Left forelimb (tissue), 1 donor: ENCODE data around the gene CALM3.
A peak's percentile ranks its signal among the peaks of the same experiment; 100 is the strongest.
"Not testable (repeated sequence)": the region's sequence is repeated elsewhere in the genome, so short reads cannot be mapped to it uniquely, and the experiment has no call there.

Experiments used
- DNase-seq: peaks from one replicate; pipeline ENCODE4 v3.0.0-alpha.2; 2018; ENCODE audit warnings: low spot score

The CALM3 gene

GRCh38 chr19:46601318-46602224 is at the start of gene CALM3:
CALM3 (plus strand) TSS chr19:46601330; CDS start chr19:46601435, 105 bp downstream.
- DNase-seq: peak; percentile 70

GRCh38 chr19:46552891-46553290 is 48.2 kb upstream of the CALM3 start:
- no peak for DNase-seq

DNA sequence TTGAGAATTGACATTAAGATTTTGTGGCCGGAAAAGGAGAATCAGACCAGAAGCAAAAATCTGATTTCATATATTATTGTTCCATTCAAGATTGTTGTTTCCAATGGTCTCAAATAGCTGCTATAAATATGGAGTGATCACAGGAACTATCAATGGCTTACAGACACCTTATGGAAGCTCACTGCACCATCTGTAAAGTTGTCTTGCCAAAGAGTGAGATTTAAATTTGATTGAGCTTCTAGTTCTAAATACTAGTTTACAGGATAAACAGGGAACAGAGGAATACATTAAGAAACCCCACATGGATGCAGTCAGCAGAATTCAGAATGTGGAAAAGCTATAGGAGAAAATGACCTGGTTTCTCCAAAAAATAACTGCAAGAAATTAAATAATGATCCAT is 47.0 kb upstream of the CALM3 start:
- DNase-seq: no peak

DNA sequence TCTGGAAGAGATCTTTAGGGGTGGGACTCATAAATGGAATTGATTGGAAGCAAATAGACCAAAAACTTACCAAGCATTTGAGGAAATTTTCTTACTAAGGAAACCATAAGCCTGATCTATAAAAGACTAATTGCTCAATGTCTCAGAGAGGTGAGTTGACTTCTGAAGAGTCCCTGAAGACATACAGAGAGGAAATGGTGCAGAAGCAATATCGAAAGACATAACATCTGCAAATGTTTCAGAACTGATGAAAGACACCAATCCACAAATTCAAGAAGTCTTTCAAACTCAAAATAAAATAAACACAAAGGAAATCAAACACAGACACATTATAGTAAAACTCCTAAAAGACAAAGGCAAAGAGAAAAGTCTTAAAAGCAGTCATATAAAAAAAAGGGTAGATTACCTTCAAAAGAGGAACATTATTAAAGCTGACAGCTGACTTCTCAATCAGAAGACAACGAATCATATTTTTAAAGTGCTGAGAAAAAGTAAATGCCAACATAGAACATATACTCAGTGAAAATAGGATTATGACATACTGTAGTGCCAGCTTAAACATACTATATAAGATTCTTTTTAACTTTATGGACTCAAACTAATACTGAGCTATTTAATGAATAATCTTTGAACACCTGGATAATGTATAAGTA is 45.4 kb upstream of the CALM3 start:
- no peak for DNase-seq

DNA sequence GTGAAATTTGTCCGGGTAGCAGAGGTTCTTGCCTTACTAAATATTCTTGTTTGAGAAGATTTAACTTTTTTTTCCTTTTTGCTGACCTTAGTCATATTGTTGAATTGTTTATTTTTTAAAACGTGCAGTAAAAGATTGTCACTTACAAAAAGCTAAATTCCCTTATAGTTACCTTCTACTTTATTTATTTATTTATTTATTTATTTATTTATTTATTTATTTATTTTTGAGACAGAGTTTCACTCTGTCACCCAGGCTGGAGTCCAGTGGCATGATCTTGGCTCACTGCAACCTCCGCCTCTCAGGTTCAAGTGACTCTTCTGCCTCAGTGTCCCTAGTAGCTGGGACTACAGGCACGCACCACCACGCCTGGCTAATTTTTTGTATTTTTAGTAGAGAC is 44.7 kb upstream of the CALM3 start:
- not testable (repeated sequence) for DNase-seq

DNA sequence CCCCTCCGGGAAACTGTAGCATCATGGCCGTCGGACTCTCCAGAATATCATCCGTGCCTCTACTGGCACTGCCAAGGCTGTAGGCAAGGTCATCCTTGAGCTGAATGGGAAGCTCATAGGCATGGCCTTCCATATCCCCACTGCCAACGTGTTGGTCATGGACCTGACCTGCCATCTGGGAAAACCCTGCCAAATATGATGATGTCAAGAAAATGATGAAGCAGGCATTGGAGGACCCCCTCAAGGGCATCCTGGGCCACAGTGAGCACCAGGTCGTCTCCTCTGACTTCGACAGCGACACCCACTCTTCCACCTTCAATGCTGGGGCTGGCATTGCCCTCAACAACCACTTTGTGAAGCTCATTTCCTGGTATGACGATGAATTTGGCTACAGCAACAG is 41.9 kb upstream of the CALM3 start:
- DNase-seq: no peak

- not testable (repeated sequence) for DNase-seq
Observed at GRCh38 chr19:46559675-46560074, 41.5 kb upstream of the CALM3 start.

GRCh38 chr19:46564701-46565100 is 36.4 kb upstream of the CALM3 start:
- no peak for DNase-seq

- DNase-seq: no peak
Observed at GRCh38 chr19:46571495-46571894, 29.6 kb upstream of the CALM3 start.

DNA sequence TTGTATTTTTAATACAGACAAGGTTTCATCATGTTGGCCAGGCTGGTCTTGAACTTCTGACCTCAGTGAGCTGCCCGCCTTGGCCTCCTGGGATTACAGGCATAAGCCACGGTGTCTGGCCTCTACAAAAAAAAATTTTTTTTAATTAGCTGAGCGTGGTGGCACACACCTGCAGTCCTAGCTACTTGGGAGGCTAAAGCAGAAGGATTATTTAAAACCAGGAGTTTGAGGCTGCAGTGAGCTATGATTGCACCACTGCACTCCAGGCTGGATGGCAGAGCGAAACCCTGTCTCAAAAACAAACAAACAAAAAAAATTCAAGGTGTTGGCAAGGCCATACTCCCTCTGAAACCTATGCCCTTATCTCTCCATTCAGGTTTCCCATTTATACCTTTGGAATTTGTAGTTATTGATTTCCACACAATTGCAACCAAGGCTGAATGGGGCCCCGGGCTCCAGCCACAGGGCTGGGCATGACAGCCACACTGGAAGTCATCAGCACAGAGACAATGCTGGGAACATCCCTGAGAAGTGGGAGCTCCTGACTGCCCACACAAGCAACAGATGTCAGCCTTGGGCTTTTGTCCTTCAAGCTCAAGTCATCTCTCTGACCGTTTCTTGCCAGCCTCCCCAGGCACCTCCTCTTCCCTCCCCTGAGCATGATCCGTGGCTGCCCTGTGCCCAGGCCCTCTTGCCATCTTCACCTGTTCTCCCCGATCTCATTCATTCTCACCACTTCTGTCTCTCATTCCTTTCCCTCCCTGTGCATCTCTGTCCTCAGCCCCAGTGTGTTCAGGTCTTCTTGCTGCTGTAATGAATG is 27.2 kb upstream of the CALM3 start:
- DNase-seq: no peak

GRCh38 chr19:46574533-46574932 is 26.6 kb upstream of the CALM3 start:
- DNase-seq: no peak

GRCh38 chr19:46578450-46578849 is 22.7 kb upstream of the CALM3 start:
- DNase-seq: no peak

- no peak for DNase-seq
Observed at GRCh38 chr19:46579361-46579879, 21.7 kb upstream of the CALM3 start.

- no peak for DNase-seq
Observed at GRCh38 chr19:46580247-46580646, 20.9 kb upstream of the CALM3 start.

GRCh38 chr19:46585539-46585938 is 15.6 kb upstream of the CALM3 start:
- no peak for DNase-seq

- DNase-seq: no peak
Observed at GRCh38 chr19:46586294-46586693, 14.8 kb upstream of the CALM3 start.

GRCh38 chr19:46587861-46588260 is 13.3 kb upstream of the CALM3 start:
- peak; percentile 1 for DNase-seq

- DNase-seq: no peak
Observed at GRCh38 chr19:46591254-46591653, 9.9 kb upstream of the CALM3 start.

GRCh38 chr19:46591870-46592269 is 9.3 kb upstream of the CALM3 start:
- DNase-seq: no peak

GRCh38 chr19:46596008-46596407 is 5.1 kb upstream of the CALM3 start:
- DNase-seq: peak; percentile 17

DNA sequence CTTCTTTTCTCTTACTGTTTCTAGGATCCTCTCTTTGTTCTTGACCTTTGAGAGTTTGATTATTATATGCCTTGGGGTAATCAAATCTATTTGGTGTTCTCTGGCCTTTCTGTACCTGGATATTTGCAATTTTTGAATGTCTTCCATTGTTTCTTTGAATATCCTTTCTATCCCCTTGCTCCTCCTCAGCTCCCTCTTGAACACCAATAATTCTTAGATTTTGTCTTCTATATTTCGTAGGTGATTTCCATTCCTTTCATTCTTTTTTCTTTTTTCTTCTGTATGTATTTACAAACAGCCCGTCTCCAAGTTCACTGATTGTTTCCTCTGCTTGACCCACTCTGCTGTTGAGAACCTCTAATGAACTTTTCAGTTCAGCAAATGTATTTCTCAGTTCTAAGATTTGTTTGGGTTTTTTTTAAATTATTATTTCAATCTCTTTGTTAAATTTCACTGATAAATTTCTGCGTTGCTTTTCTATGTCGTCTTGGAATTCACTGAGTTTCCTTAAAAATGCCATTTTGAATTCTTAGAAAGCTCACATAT is 2.7 kb upstream of the CALM3 start:
- DNase-seq: no peak
